MG63 (cell line): ENCODE measurements around the gene KYNU. TPM values are rescaled to one million over a fixed set of nuclear protein-coding genes. Genes with fewer than 3 reads are reported as not detected.
"Not testable (repeated sequence)": the region's sequence is repeated elsewhere in the genome, so short reads cannot be mapped to it uniquely, and the experiment has no call there.

Experiments used
- DNase-seq: peaks from one replicate; pipeline ENCODE4 v3.0.0-alpha.2; 2020
- H3K27me3 ChIP-seq: fragments of 250-450 bp; sonication (Bioruptor Pico); 2 replicates; pipeline ENCODE4 v1.5.1; 2020; ENCODE audit warnings: mild to moderate bottlenecking, moderate library complexity
- H3K36me3 ChIP-seq: fragments of 250-450 bp; sonication (Bioruptor Pico); 2 replicates; pipeline ENCODE4 v1.5.1; 2020; ENCODE audit warnings: mild to moderate bottlenecking, moderate library complexity
- H3K4me3 ChIP-seq: fragments of 250-450 bp; sonication (Bioruptor Pico); 2 replicates; pipeline ENCODE4 v1.5.1; 2020; ENCODE audit warnings: mild to moderate bottlenecking, moderate library complexity
- H3K9me3 ChIP-seq: fragments of 250-450 bp; sonication (Bioruptor Pico); 2 replicates; pipeline ENCODE4 v1.5.1; 2020; ENCODE audit warnings: mild to moderate bottlenecking, moderate library complexity
- total RNA-seq: library from RNA; depleted of rRNA; stranded (reverse); fragments of >200 nt; shearing (Covaris generic); gene quantifications from 2 replicates; pipeline ENCODE4 v1.2.3, GENCODE V29; 2014; ENCODE audit warnings: low replicate concordance

The KYNU gene
- total RNA-seq, 1 experiment from 2014 or later = 0.82 TPM

DNA sequence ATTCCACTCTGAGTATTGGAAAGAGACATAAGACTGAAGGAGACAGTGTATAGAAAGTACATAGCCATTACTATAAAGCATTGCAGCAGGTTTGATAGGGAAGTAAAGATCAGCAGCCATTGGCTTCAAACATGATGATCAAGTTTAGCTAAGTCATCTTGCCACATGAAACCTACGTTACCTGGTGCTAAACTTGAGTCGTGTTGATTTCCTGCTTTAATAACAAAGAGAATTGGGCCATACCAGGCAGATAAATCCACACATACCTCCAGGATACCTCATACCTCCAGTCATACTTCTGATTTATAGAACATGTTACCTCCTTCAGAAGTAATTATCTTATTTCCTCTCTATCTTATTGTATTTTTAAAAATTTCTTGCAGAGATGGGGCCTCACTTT, 10.3 kb upstream of the KYNU start:
- H3K27me3 ChIP-seq = no peaks in the 10 kb centered on the region
- H3K9me3 ChIP-seq = no peaks in the 10 kb centered on the region
- no peaks in the 10 kb centered on the region for H3K36me3 ChIP-seq
- no peak for DNase-seq
- H3K4me3 ChIP-seq = no peak overlapping the region

DNA sequence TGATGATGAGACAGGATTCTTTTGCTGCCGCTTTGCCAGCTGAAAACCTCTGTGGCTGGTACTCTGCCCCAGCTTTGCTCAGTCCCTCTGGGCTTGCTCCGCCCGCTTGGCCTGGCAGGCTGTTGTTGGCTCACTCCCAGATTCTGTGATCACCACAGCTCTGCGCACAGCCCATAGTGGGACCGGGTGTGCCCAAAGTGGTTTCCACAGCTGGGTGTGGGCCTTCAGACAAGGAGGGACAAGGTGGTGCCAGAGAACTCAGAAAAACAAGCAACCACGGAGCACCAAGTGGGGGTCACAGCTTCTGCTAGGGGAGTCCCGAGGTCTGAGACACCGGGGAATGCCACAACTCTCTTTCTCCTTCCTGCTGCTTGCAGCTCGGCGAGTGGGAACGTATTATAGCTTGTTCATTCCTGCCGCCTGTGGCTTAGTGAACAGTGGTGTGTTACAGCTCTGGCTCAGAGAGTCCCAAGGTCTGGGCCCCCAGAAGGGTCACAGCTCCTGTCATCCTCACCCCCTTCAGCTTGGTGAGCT, 9.2 kb upstream of the KYNU start:
- no peaks in the 10 kb centered on the region for H3K9me3 ChIP-seq
- no peaks in the 10 kb centered on the region for H3K36me3 ChIP-seq
- no peak overlapping the region for H3K4me3 ChIP-seq
- DNase-seq = peak; percentile 86
- no peaks in the 10 kb centered on the region for H3K27me3 ChIP-seq

DNA sequence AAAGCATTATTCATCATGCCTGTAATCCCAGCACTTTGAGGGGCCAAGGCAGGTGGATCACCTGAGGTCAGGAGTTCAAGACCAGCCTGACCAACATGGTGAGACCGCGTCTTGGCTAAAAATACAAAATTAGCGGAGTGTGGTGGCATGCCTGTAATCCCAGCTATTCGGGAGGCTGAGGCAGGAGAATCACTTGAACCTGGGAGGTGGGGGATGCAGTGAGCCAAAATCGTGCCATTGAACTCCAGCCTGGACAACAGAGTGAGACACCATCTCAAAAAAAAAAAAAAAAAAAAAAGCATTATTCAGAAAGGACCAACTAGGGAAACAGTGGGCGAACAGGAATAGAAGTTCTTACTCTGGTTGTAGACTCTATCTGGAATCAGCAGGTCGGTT, 8.4 kb upstream of the KYNU start:
- H3K4me3 ChIP-seq, H3K27me3 ChIP-seq, DNase-seq, H3K36me3 ChIP-seq, H3K9me3 ChIP-seq: not testable (repeated sequence)

DNA sequence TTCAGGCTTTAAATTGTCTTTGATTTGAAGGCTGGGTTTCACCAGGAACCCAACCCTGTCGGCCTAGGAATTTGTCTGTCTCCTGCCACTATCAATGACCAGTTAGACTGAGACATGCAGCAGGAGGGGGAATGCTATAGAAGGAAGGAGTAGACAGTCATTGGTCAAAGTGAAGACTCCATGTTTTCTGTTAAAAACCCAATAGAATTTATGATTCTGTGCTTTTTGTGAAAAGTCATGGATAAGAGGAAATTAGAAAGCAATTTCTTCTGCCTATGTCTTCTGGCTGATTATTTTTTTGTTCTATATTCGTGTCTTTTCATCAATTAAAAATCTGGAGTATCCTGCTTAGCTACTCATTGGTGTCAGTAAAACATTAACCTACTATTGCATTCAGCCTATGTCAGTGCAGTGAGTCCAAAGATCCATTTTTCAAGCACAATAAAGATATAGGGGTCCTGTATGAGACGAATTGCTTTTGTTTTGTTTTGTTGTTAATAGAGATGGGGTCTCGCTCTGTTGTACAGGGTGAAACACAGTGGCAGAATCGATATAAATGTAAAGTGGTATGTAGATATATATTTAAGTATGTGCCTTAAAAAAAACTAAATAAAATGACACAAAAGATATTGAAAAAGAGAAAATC, 7.9 kb upstream of the KYNU start:
- no peak for DNase-seq
- Histone ChIP-seq H3K4me3 (no peak overlapping the region), H3K36me3 (no peaks in the 10 kb centered on the region), H3K9me3 (no peaks in the 10 kb centered on the region), H3K27me3 (no peaks in the 10 kb centered on the region)

DNA sequence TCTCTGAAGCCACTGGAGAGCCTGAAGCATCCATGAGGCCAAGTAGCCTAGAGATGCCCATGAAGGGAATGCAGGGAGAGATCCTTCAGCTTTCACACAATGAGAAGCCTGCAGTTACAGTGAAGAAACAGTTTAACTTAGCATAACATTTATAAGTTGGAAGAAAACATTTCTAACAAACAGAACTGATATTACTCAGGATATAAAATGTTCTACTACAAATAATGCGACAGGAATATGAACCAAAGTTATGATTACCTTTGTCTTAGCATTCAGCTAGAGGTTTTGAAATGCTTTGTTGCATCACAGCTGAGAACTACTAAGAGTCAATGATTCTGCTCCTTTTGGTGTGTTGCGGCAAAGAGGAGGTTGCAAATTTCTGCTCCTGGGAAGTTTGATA, 6.9 kb upstream of the KYNU start:
- H3K4me3 ChIP-seq = no peak overlapping the region
- no peaks in the 10 kb centered on the region for H3K36me3 ChIP-seq
- no peak for DNase-seq
- H3K27me3 ChIP-seq = no peaks in the 10 kb centered on the region
- H3K9me3 ChIP-seq = no peaks in the 10 kb centered on the region

DNA sequence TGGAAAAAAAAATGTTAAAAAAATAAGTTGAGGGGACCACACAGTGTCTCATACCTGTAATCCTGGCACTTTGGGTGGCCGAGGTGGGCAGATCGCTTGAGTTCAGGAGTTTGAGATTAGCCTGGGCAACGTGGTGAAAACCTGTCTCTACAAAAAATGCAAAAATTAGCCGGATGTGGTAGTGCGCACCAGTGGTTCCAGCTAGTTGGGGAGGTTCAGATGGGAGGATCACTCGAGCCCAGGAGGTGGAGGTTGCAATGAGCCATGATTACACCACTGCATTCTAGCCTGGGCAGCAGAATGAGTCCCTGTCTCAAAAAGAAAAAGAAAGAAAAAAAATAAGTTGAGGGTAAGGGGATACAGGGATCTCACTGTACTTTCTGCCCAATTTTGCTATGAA, 6.1 kb upstream of the KYNU start:
- no peak for DNase-seq
- no peaks in the 10 kb centered on the region for H3K27me3 ChIP-seq
- H3K36me3 ChIP-seq = no peaks in the 10 kb centered on the region
- H3K4me3 ChIP-seq = no peak overlapping the region
- no peaks in the 10 kb centered on the region for H3K9me3 ChIP-seq

DNA sequence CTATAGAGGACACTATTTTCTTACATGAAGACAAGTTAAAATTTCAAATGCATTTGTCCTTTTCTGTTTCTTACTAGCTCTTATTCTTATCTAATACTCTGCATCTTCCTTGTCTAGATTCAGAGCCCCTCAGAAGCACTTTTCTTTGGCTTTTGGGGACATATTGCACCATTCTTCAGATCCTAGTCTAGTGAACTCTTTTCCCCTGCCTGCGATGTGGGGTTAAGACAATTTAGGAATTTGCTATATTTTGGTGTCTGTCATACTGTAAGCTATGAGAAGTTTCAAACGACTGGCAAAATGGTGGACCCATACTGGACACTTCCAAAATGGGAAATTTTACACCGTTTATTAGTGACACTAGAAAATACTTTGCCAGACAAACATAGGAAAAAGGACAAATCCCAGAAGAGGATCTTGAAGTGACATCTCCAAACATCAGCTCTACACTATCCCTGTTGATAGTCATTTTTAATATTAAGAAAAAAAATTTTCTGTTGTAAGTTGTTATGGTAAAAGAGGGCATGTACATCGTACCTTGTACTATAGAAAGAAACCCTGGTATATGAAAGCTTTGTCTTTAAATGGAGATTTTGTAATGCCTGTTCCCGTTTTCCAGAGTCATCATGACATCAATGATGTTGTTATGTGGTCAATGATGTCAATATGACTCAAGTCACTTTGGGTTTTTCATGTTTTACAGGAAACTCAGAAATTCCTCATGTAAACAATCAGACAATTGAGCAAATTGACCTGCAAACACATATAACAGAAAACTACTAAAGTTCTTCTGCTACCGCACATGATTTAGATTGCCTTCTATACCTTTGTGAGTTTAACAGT, 4.4 kb upstream of the KYNU start:
- no peaks in the 10 kb centered on the region for H3K36me3 ChIP-seq
- H3K27me3 ChIP-seq = no peaks in the 10 kb centered on the region
- H3K9me3 ChIP-seq = no peaks in the 10 kb centered on the region
- no peak overlapping the region for H3K4me3 ChIP-seq
- DNase-seq = no peak

DNA sequence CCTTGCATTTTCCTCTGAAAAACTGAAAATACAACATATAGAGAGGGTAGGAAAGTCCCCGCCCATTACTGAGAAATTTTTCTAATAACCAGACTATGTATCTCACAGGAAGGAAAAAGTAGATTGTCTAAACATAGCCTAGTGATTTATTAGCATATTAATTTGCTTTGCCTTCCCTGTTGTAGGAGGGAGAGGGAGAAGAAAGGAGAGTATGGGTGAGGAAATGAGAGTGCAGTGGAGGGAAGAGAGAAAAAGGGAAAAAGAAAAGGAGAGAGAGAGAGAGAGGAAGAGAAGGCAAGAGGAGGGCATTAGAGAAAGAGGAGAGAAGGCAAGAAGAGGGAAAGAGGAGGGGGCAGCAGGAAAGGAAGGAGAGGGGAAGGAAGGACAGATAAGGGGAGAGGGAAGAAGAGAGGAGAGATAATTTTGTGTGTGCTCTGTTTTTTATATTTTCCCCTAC, 3.6 kb upstream of the KYNU start:
- no peaks in the 10 kb centered on the region for H3K27me3 ChIP-seq
- no peak for DNase-seq
- no peaks in the 10 kb centered on the region for H3K36me3 ChIP-seq
- no peaks in the 10 kb centered on the region for H3K9me3 ChIP-seq
- H3K4me3 ChIP-seq = no peak overlapping the region

DNA sequence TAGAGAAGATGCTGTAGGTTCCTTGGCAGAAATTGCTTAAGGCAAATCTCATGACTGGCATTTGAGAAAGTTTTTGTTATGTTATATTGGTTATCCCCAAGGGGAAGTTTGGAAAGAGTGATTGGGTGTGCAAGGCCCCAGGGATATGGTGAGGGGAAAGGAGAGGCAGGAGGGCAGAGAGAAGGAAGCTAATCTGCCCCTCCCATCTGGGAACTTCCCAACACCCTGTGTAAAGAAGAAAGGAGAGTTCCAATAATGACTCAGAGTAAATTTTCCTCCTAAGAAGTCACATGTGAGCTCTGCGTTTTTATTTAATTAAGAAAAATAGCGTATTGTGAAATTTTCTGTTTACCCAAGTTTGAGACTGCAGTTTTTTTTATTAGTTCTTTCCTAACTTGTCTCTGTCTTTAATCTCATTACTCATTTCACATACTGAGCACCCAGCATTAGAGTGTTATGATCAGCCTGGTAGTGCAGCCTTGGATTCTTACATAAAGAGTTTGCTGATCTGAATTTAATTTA, 3.1 kb upstream of the KYNU start:
- DNase-seq = peak; percentile 55
- H3K27me3 ChIP-seq = no peaks in the 10 kb centered on the region
- no peak overlapping the region for H3K4me3 ChIP-seq
- no peaks in the 10 kb centered on the region for H3K36me3 ChIP-seq
- H3K9me3 ChIP-seq = no peaks in the 10 kb centered on the region

DNA sequence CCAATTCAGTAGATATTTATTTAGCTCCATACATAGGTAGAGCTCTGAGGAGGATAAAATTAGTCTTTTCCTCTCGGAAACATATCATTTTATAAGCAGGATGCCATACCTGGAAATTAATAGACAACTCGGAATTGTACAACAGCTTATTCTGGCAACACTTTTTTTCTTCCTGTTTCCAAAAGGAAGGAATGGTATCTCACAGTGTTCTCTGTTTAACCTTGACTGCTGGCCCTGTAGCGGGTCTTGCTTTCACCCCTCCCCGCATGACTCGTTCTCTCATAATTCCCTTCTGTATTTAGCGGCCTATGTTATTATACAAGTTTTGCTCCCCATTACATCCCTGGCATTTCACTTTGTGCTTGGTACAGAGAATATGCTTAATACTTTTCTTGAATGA, 2.5 kb upstream of the KYNU start:
- no peak overlapping the region for H3K4me3 ChIP-seq
- no peak for DNase-seq
- no peaks in the 10 kb centered on the region for H3K9me3 ChIP-seq
- H3K36me3 ChIP-seq = no peaks in the 10 kb centered on the region
- H3K27me3 ChIP-seq = no peaks in the 10 kb centered on the region

DNA sequence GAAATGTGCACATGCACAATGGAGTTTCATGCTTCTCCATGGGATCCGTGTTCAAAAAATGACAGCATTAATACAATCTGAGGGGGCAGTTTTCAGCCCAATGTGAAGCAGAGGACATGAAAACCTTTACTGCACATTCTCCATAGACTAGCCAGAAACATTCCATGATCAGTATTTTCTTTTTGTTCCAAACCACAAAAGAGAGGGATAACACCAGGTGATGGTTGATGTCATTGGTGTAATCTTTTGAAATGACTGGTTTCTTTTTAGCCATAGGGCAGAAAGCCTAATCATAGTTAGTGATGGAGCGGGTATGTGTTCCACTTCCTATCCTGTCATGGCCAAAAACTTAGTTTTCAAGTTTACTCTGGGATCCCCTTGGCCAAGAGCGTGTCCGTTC, 1.8 kb upstream of the KYNU start:
- no peak for DNase-seq
- no peaks in the 10 kb centered on the region for H3K9me3 ChIP-seq
- no peak overlapping the region for H3K4me3 ChIP-seq
- H3K36me3 ChIP-seq = no peaks in the 10 kb centered on the region
- H3K27me3 ChIP-seq = no peaks in the 10 kb centered on the region

DNA sequence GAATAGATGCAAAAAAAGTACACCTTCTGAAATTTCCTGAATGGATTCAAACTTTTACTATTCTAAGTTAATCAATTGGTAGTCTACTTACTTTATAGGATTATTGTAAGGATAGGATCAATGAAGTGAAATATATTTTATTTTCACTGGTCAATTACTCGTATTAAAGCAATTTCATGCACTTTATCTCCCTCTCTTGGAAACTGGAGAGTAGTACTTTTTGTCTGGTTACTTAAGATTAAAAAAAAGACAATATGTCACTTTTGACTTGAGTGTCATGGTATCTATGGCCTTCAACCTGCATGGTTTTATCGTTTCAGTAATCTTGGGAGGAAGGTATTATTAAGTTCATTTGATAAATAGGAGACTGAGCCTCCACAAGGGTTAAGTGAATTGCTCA, 1.0 kb upstream of the KYNU start:
- Histone ChIP-seq H3K4me3 (no peak overlapping the region), H3K27me3 (no peaks in the 10 kb centered on the region), H3K9me3 (no peaks in the 10 kb centered on the region), H3K36me3 (no peaks in the 10 kb centered on the region)
- DNase-seq = no peak

DNA sequence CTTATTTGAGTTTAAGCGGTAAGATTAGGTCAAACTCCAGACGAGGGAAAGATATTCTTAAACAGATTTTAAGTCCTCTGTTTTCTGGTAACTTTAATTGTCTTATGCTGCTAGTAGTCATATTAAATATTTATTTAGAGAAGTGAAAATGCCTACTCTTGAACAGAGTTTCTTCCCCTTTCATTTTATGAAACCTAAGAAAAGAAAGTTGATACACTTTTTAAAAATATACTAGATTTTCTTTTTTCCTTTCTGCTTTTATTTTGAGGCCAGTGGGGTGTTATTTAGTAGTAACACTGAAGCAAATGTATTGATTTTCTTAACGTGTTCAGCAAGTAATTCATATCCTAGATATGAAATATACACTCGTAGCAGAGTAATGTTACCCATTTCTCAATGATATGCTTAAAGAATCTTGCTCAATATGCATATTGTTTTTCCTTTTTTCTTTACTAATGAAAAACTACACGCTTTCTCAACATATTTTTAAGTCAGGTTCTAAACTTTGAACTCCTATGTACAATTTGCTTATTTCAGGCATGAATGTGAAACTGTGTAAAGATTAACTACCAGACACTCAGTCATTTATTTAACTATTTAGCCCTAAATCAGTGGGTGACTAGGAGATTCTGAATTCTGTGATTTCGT, 691 bp downstream of the KYNU start:
- no peak for DNase-seq
- H3K36me3 ChIP-seq = no peaks in the 10 kb centered on the region
- H3K4me3 ChIP-seq = no peak overlapping the region
- H3K9me3 ChIP-seq = no peaks in the 10 kb centered on the region; the same call in 1 of the 2 replicates
- no peaks in the 10 kb centered on the region for H3K27me3 ChIP-seq

DNA sequence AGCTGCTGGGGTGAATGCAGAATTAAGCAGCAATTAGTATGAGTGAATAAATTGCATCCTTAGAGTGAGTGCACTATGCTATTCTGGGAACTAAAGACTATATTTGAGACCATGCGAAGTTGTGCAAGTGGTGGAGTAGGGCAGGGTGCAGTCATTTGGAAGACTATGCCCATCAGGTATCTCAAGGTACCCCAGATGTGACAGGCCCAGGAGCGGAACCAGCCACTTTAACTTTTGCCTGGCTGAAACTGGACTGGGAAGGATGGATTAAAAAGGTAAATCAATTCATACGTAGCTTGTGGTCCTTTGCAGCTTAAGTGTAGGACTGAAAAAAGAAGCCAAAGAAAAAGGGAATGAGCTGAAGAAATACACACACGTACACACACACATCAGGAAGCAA, 1.7 kb downstream of the KYNU start:
- DNase-seq = no peak
- H3K27me3 ChIP-seq = no peaks in the 10 kb centered on the region
- H3K36me3 ChIP-seq = no peaks in the 10 kb centered on the region
- no peaks in the 10 kb centered on the region; the same call in 1 of the 2 replicates for H3K9me3 ChIP-seq
- H3K4me3 ChIP-seq = no peak overlapping the region

DNA sequence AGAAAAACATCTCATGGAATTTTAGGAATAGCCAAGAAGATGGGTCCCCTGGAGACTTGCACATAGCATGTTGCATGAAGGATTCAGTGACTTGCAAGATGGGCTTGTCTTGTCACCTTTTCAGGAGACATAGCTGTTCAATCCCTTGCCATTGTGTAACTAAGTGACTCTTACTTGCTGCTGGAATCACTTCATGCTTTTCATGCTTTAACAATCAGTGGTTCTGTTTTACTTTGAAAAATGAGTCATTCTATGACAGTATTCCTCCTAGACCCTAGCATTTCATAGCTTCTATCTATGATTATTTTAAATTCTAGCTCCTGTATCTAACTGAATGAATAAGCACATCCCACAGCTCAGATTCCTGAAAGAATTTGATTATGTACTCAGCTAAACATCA, 2.8 kb downstream of the KYNU start:
- Histone ChIP-seq H3K27me3 (no peaks in the 10 kb centered on the region), H3K36me3 (no peaks in the 10 kb centered on the region), H3K4me3 (no peak overlapping the region), H3K9me3 (no peaks in the 10 kb centered on the region; the same call in 1 of the 2 replicates)
- DNase-seq = no peak

DNA sequence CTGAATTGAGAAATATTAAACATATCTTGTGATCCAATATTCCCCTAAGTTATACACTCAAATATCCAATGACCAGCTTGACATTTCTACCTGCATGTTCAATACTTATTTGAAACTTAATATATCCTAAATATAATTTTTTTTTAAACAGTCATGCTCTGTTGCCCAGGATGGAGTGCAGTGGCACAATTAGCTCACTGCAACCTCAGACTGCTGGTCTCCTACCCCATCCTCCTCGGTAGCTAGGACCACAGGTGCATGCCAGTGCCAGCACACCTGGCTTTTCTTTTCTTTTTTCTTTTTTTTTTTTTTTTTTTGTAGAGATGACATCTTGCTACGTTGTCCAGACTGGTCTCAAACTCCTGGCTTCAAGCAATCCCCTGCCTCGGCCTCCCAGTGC, 4.2 kb downstream of the KYNU start:
- Histone ChIP-seq H3K36me3 (no peaks in the 10 kb centered on the region), H3K4me3 (no peak overlapping the region), H3K9me3 (no peaks in the 10 kb centered on the region; the same call in 1 of the 2 replicates), H3K27me3 (no peaks in the 10 kb centered on the region)
- DNase-seq = no peak

DNA sequence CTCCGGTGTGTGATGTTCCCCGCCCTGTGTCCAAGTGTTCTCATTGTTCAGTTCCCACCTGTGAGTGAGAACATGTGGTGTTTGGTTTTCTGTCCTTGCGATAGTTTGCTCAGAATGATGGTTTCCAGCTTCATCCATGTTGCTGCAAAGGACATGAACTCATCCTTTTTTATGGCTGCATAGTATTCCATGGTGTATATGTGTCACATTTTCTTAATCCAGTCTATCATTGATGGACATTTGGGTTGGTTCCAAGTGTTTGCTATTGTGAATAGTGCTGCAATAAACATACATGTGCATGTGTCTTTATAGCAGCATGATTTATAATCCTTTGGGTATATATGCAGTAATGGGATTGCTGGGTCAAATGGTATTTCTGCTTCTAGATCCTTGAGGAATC, 5.0 kb downstream of the KYNU start:
- H3K27me3 ChIP-seq, H3K36me3 ChIP-seq, H3K9me3 ChIP-seq, H3K4me3 ChIP-seq, DNase-seq: not testable (repeated sequence)
